ENCODE results near the gene MCMBP.

DNA sequence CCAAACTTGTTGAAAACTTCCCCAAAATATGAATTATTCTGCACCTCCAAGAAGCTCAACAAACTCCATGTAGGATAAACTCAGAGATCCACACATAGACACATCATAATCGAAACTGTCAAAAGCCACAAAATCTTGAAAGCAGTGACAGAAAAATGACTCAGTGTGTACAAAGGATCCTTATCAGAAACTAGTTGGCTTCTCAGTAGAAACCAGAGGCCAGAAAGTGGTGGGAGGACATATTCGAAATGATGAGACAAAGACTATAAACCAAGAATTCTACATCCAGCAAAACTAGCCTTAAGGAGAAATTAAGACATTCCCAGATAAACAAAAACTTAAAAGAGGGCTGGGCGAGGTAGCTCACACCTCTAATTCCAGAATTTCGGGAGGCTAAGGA, 38.5 kb downstream of the MCMBP start:
- no peak for TF ChIP-seq POLR2A (IDR thresholded peaks at IDR 0.05; ENCODE audit: low read length)
- TF ChIP-seq GATA1 (IDR thresholded peaks at IDR 0.05; ENCODE audit: low read depth, low read length) = no peak

Measured in erythroblast (primary cell).